ENCODE data around the gene LRRN3. TPM values are rescaled to one million over a fixed set of nuclear protein-coding genes. Genes with fewer than 3 reads are reported as not detected.

LRRN3 gene
- total and polyA plus RNA-seq, 4 donors = 0.51 to 5.1 (median 0.62) TPM; not detected in 1

- ATAC-seq (ENCODE audit: low FRiP score) = no peak
- Histone ChIP-seq H3K9me3 (ENCODE audit: control insufficient read depth, low read length) (no peaks in the 10 kb centered on the region), H3K27me3 (ENCODE audit: control insufficient read depth in 1 of 2, insufficient read depth in 2 of 2, low read length in 1 of 2) (no peaks in the 10 kb centered on the region), H3K27ac (ENCODE audit: low read depth in 1 of 2, low read length in 2 of 2) (no peak overlapping the region), H3K4me3 (ENCODE audit: low read length in 2 of 2) (no peak overlapping the region), H3K4me1 (ENCODE audit: control insufficient read depth in 1 of 2, insufficient read depth in 2 of 2, low read length in 2 of 2) (peaks cover 0 to 4% of the 10 kb centered on the region in 2 donors), H3K36me3 (ENCODE audit: control insufficient read depth in 1 of 2, insufficient read depth in 2 of 2, low read length in 1 of 2) (no peaks in the 10 kb centered on the region)
- intact Hi-C loops (cut with DNase I) = loop anchor here in 1 of 2 donors (5.0 kb wide), 1 partner anchor 393 kb away; no protein-coding TSS in a partner anchor
- 85 to 86% methylated on average over 1 of the region's 1 CpG for WGBS, 2 donors
- no peak for DNase-seq
These were observed 3.5 kb downstream of the LRRN3 start for GRCh38 chr7:111094419-111094818.

- Histone ChIP-seq H3K36me3 (ENCODE audit: control insufficient read depth in 1 of 2, insufficient read depth in 2 of 2, low read length in 1 of 2) (no peaks in the 10 kb centered on the region), H3K9me3 (ENCODE audit: control insufficient read depth, low read length) (no peaks in the 10 kb centered on the region), H3K4me3 (ENCODE audit: low read length in 2 of 2) (no peak overlapping the region), H3K4me1 (ENCODE audit: control insufficient read depth in 1 of 2, insufficient read depth in 2 of 2, low read length in 2 of 2) (peaks cover 0 to 4% of the 10 kb centered on the region in 2 donors), H3K27me3 (ENCODE audit: control insufficient read depth in 1 of 2, insufficient read depth in 2 of 2, low read length in 1 of 2) (no peaks in the 10 kb centered on the region), H3K27ac (ENCODE audit: low read depth in 1 of 2, low read length in 2 of 2) (no peak overlapping the region)
- 90 to 91% methylated on average over 3 of the region's 3 CpGs for WGBS, 2 donors
- no peak for ATAC-seq (ENCODE audit: low FRiP score)
- DNase-seq = no peak
- intact Hi-C loops (cut with DNase I) = no loop called here
These were observed 6.1 kb downstream of the LRRN3 start for GRCh38 chr7:111096997-111097396.

GRCh38 chr7:111098011-111098925 is 7.3 kb downstream of the LRRN3 start:
- 25 to 30% methylated on average over 10 of the region's 10 CpGs for WGBS, 2 donors
- ATAC-seq (ENCODE audit: low FRiP score) (no peak), DNase-seq (peak in 1 of 2 donors; percentile 39)

GRCh38 chr7:111098926-111099250 is 8.0 kb downstream of the LRRN3 start:
- Histone ChIP-seq H3K4me3 (ENCODE audit: low read length in 2 of 2) (no peak overlapping the region), H3K27ac (ENCODE audit: low read depth in 1 of 2, low read length in 2 of 2) (no peak overlapping the region), H3K9me3 (ENCODE audit: control insufficient read depth, low read length) (no peaks in the 10 kb centered on the region), H3K36me3 (ENCODE audit: control insufficient read depth in 1 of 2, insufficient read depth in 2 of 2, low read length in 1 of 2) (no peaks in the 10 kb centered on the region), H3K27me3 (ENCODE audit: control insufficient read depth in 1 of 2, insufficient read depth in 2 of 2, low read length in 1 of 2) (no peaks in the 10 kb centered on the region), H3K4me1 (ENCODE audit: control insufficient read depth in 1 of 2, insufficient read depth in 2 of 2, low read length in 2 of 2) (no peaks in the 10 kb centered on the region)
- intact Hi-C loops (cut with DNase I) = no loop called here
- ATAC-seq (ENCODE audit: low FRiP score) (no peak), DNase-seq (no peak)
- WGBS, 2 donors = 6 to 11% methylated on average over 1 of the region's 1 CpG

More at GRCh38 chr7:111098011-111098925, 7.3 kb downstream of the LRRN3 start:
- Histone ChIP-seq H3K9me3 (ENCODE audit: control insufficient read depth, low read length) (no peaks in the 10 kb centered on the region), H3K36me3 (ENCODE audit: control insufficient read depth in 1 of 2, insufficient read depth in 2 of 2, low read length in 1 of 2) (no peaks in the 10 kb centered on the region), H3K4me3 (ENCODE audit: low read length in 2 of 2) (peak overlapping the region in 1 of 2 donors; percentile 26), H3K27ac (ENCODE audit: low read depth in 1 of 2, low read length in 2 of 2) (no peak overlapping the region), H3K27me3 (ENCODE audit: control insufficient read depth in 1 of 2, insufficient read depth in 2 of 2, low read length in 1 of 2) (no peaks in the 10 kb centered on the region), H3K4me1 (ENCODE audit: control insufficient read depth in 1 of 2, insufficient read depth in 2 of 2, low read length in 2 of 2) (no peaks in the 10 kb centered on the region)
- intact Hi-C loops (cut with DNase I) = no loop called here

- intact Hi-C loops (cut with DNase I) = loop anchor here in 1 of 2 donors (10.0 kb wide), 1 partner anchor 633 kb away; no protein-coding TSS in a partner anchor
- ATAC-seq (ENCODE audit: low FRiP score) (no peak), DNase-seq (no peak)
- Histone ChIP-seq H3K9me3 (ENCODE audit: control insufficient read depth, low read length) (no peaks in the 10 kb centered on the region), H3K36me3 (ENCODE audit: control insufficient read depth in 1 of 2, insufficient read depth in 2 of 2, low read length in 1 of 2) (no peaks in the 10 kb centered on the region), H3K4me3 (ENCODE audit: low read length in 2 of 2) (no peak overlapping the region), H3K27ac (ENCODE audit: low read depth in 1 of 2, low read length in 2 of 2) (no peak overlapping the region), H3K4me1 (ENCODE audit: control insufficient read depth in 1 of 2, insufficient read depth in 2 of 2, low read length in 2 of 2) (no peaks in the 10 kb centered on the region), H3K27me3 (ENCODE audit: control insufficient read depth in 1 of 2, insufficient read depth in 2 of 2, low read length in 1 of 2) (no peaks in the 10 kb centered on the region)
- 96% methylated on average over 1 of the region's 1 CpG for WGBS, 2 donors
These were observed 11.1 kb downstream of the LRRN3 start for GRCh38 chr7:111101856-111102646.

GRCh38 chr7:111103136-111103535 is 12.2 kb downstream of the LRRN3 start:
- H3K27ac ChIP-seq (ENCODE audit: low read depth in 1 of 2, low read length in 2 of 2) = no peak overlapping the region
- no peak overlapping the region for H3K4me3 ChIP-seq (ENCODE audit: low read length in 2 of 2)
- intact Hi-C loops (cut with DNase I) = loop anchor here in 1 of 2 donors (10.0 kb wide), 1 partner anchor 632 kb away; no protein-coding TSS in a partner anchor
- no peaks in the 10 kb centered on the region for H3K36me3 ChIP-seq (ENCODE audit: control insufficient read depth in 1 of 2, insufficient read depth in 2 of 2, low read length in 1 of 2)
- DNase-seq = no peak
- no peaks in the 10 kb centered on the region for H3K27me3 ChIP-seq (ENCODE audit: control insufficient read depth in 1 of 2, insufficient read depth in 2 of 2, low read length in 1 of 2)
- no peak for ATAC-seq (ENCODE audit: low FRiP score)
- no peaks in the 10 kb centered on the region for H3K4me1 ChIP-seq (ENCODE audit: control insufficient read depth in 1 of 2, insufficient read depth in 2 of 2, low read length in 2 of 2)
- WGBS, 2 donors = 95 to 96% methylated on average over 4 of the region's 4 CpGs
- H3K9me3 ChIP-seq (ENCODE audit: control insufficient read depth, low read length) = no peaks in the 10 kb centered on the region

- no peaks in the 10 kb centered on the region for H3K9me3 ChIP-seq (ENCODE audit: control insufficient read depth, low read length)
- DNase-seq (no peak), ATAC-seq (ENCODE audit: low FRiP score) (no peak)
- intact Hi-C loops (cut with DNase I) = loop anchor here in 1 of 2 donors (10.0 kb wide), 1 partner anchor 631 kb away; no protein-coding TSS in a partner anchor
- H3K4me3 ChIP-seq (ENCODE audit: low read length in 2 of 2) = no peak overlapping the region
- no peaks in the 10 kb centered on the region for H3K4me1 ChIP-seq (ENCODE audit: control insufficient read depth in 1 of 2, insufficient read depth in 2 of 2, low read length in 2 of 2)
- H3K27ac ChIP-seq (ENCODE audit: low read depth in 1 of 2, low read length in 2 of 2) = no peak overlapping the region
- 96 to 97% methylated on average over 4 of the region's 4 CpGs for WGBS, 2 donors
- H3K27me3 ChIP-seq (ENCODE audit: control insufficient read depth in 1 of 2, insufficient read depth in 2 of 2, low read length in 1 of 2) = no peaks in the 10 kb centered on the region
- H3K36me3 ChIP-seq (ENCODE audit: control insufficient read depth in 1 of 2, insufficient read depth in 2 of 2, low read length in 1 of 2) = no peaks in the 10 kb centered on the region
These were observed 12.8 kb downstream of the LRRN3 start for GRCh38 chr7:111103678-111104274.

GRCh38 chr7:111104710-111105109 is 13.8 kb downstream of the LRRN3 start:
- no peaks in the 10 kb centered on the region for H3K9me3 ChIP-seq (ENCODE audit: control insufficient read depth, low read length)
- no peak for DNase-seq
- no peak for ATAC-seq (ENCODE audit: low FRiP score)
- WGBS, 2 donors = 90 to 93% methylated on average over 3 of the region's 3 CpGs
- no peak overlapping the region for H3K4me3 ChIP-seq (ENCODE audit: low read length in 2 of 2)
- no peaks in the 10 kb centered on the region for H3K36me3 ChIP-seq (ENCODE audit: control insufficient read depth in 1 of 2, insufficient read depth in 2 of 2, low read length in 1 of 2)
- H3K27me3 ChIP-seq (ENCODE audit: control insufficient read depth in 1 of 2, insufficient read depth in 2 of 2, low read length in 1 of 2) = no peaks in the 10 kb centered on the region
- H3K27ac ChIP-seq (ENCODE audit: low read depth in 1 of 2, low read length in 2 of 2) = no peak overlapping the region
- intact Hi-C loops (cut with DNase I) = loop anchor here in 1 of 2 donors (10.0 kb wide), 1 partner anchor 630 kb away; no protein-coding TSS in a partner anchor
- no peaks in the 10 kb centered on the region for H3K4me1 ChIP-seq (ENCODE audit: control insufficient read depth in 1 of 2, insufficient read depth in 2 of 2, low read length in 2 of 2)
